HG03064 (cell line): Measurements from ENCODE around the gene RNF223.

Experiments used
- ATAC-seq: cut with Tn5 transposase; IDR thresholded peaks from one replicate; pipeline ENCODE4 v1.9.1; 2021; ENCODE audit warnings: low read depth; ENCODE audit not compliant: unreplicated experiment

Gene RNF223

DNA sequence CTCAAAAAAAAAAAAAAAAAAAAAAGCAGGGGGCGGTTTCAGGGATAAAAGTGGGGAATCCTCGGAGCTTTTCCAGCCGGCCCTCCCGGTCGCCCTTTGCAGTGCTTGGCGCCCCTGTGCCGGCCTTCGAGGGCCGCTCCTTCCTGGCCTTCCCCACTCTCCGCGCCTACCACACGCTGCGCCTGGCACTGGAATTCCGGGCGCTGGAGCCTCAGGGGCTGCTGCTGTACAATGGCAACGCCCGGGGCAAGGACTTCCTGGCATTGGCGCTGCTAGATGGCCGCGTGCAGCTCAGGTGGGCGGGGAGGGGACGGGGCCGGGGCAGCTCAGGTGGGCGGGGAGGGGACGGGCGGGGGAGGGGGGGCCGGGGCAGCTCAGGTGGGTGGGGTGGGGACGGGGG is 25.3 kb downstream of the RNF223 start:
- ATAC-seq, result no peak

DNA sequence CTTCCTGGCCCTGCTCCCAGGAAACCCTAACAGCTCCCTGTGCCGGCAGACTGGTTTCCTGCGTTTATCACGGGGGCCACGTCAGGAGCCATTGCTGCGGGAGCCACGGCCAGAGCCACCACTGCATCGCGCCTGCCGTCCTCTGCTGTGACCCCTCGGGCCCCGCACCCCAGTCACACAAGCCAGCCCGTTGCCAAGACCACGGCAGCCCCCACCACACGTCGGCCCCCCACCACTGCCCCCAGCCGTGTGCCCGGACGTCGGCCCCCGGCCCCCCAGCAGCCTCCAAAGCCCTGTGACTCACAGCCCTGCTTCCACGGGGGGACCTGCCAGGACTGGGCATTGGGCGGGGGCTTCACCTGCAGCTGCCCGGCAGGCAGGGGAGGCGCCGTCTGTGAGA is 26.1 kb downstream of the RNF223 start:
- ATAC-seq, result no peak

DNA sequence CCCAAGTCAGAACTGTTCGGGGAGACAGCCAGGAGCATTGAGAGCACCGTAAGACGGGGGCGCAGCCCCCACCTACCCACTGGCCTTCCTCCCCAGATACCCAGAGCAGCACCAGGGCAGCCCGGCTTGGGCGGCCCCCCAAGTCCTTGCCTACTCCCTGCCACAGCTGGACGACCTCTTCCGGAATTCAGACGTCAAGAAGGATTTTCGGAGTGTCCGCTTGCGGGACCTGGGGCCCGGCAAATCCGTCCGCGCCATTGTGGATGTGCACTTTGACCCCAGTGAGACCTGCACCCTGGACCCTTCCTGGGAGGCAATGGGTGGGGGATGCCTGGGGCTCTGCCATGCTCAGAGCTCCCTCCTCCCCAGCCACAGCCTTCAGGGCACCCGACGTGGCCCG is 26.7 kb downstream of the RNF223 start:
- ATAC-seq, result no peak

DNA sequence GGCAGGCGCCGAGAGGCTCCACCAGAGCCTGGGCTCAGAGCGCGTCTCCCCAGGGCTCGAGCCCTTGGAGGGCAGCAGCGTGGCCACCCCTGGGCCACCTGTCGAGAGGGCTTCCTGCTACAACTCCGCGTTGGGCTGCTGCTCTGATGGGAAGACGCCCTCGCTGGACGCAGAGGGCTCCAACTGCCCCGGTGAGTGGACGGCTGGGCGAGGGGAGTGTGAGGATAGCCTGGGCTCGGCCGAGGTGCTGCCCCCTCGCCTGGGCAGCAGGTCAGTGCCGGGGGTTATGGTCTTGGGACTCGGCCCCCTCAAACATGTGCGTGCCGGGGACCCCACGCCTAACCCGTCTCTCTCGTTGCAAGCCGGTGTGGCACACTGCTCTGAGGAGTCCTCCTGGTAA is 27.3 kb downstream of the RNF223 start:
- no peak for ATAC-seq

DNA sequence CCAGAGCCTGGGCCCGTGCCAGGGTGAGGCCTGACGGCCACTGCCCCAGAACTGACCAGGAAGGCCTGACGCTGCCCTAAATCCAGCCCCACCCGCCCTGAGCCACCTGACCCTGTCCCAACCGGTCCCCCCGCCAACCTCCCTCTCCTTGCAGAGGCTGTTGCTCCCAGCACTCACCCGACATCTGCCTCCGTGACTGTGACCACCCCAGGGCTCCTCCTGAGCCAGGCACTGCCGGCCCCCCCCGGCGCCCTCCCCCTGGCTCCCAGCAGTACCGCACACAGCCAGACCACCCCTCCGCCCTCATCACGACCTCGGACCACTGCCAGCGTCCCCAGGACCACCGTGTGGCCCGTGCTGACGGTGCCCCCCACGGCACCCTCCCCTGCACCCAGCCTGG is 27.9 kb downstream of the RNF223 start:
- ATAC-seq, result no peak

DNA sequence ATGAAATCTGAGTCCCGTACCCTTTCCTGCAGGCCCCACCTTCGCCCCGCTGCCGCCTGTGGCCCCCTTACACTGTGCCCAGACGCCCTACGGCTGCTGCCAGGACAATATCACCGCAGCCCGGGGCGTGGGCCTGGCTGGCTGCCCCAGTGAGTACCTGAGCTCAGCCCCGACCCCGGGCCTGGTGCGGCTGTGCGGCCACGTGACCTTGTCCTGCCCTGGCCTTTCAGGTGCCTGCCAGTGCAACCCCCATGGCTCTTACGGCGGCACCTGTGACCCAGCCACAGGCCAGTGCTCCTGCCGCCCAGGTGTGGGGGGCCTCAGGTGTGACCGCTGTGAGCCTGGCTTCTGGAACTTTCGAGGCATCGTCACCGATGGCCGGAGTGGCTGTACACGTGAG is 29.0 kb downstream of the RNF223 start:
- no peak for ATAC-seq

DNA sequence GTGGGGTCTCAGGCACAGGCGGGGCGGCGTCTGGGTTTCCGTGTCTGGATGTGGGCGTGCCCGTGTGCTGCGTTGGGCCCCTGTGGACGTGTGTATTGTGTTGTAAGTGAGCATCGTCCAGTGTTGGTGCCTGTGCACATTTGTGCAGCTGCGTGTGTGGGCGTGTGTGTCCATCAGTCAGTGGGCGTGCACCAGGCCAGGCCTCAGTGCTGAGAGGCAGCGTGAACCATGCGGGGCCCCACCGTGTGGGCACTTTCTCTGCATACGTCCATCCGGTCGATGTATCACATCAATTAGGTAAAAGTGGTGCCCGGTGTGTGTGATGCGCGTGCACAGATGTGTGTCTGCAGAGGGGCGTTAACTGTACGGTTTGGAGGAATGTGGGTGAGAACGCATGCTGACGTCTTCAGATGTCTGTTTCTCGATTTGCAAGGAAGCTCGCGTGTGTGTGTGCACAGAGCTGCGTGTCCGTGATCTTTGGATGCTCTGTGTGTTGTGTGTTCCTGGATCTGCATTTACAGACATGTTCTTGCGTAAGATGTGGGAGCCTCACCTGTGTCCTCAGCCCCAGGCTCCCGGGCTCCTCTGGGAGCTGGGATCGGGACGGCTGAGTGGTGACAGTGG is 29.5 kb downstream of the RNF223 start:
- ATAC-seq, result no peak

DNA sequence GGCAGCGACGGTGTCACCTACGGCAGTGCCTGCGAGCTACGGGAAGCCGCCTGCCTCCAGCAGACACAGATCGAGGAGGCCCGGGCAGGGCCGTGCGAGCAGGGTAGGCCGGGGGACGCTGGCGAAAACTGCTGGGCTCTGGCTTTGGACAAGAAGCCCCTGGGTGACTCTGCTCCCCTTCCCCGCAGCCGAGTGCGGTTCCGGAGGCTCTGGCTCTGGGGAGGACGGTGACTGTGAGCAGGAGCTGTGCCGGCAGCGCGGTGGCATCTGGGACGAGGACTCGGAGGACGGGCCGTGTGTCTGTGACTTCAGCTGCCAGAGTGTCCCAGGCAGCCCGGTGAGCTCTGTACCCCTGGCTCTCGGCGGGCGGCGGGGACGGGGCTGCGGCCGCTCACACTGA is 30.2 kb downstream of the RNF223 start:
- ATAC-seq, result no peak

DNA sequence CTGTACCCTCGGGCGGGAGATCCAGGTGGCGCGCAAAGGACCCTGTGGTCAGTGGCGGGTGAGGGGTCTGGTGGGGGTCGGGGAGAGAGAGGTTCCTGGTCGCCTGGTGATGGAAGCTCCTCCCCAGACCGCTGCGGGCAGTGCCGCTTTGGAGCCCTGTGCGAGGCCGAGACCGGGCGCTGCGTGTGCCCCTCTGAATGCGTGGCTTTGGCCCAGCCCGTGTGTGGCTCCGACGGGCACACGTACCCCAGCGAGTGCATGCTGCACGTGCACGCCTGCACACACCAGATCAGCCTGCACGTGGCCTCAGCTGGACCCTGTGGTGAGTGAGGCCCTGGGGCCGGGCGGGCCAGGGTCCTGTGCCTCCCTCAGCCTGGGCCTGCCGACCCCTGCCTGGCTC is 30.7 kb downstream of the RNF223 start:
- no peak for ATAC-seq

DNA sequence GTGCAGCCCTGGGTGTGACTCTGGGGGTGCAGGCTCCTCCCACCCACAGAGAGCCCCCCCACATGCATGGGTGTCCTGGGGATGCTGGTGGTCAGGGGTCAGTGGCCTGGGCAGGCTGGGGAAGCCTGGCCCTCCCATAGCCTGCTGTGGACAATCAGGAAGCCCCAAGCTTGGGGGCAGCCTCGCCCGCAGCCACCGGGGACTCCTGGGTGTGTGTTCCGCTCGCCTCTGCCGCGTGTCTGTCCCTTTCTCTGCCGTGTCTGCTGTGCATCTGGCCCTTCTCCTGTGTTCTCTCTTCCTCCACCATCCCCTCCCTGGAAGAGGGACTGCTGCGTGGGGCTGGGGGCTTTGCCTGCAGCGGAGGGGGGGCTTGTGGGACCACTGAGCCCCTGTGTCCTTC is 31.3 kb downstream of the RNF223 start:
- ATAC-seq, result no peak

DNA sequence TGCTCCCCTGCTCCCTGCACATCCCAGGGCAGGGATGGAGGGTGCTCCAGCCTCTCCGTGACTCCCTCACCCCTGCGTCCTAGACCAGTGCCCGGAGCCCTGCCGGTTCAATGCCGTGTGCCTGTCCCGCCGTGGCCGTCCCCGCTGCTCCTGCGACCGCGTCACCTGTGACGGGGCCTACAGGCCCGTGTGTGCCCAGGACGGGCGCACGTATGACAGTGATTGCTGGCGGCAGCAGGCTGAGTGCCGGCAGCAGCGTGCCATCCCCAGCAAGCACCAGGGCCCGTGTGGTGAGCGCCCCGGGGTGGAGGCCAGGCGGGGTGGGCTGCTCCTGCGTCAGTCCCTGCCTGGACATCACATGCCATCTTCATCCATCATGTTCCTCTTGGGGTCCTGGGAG is 32.2 kb downstream of the RNF223 start:
- ATAC-seq, result no peak

DNA sequence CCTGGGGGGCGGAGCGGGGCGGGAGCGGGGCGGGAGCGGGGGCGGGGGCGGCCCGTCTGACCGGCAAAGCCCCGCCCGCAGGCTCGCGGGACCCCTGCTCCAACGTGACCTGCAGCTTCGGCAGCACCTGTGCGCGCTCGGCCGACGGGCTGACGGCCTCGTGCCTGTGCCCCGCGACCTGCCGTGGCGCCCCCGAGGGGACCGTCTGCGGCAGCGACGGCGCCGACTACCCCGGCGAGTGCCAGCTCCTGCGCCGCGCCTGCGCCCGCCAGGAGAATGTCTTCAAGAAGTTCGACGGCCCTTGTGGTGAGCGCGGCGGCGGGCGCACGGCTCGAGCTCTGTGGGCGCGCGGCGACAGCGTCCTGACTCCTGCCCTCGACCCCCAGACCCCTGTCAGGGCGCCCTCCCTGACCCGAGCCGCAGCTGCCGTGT is 33.0 kb downstream of the RNF223 start:
- ATAC-seq, result no peak

DNA sequence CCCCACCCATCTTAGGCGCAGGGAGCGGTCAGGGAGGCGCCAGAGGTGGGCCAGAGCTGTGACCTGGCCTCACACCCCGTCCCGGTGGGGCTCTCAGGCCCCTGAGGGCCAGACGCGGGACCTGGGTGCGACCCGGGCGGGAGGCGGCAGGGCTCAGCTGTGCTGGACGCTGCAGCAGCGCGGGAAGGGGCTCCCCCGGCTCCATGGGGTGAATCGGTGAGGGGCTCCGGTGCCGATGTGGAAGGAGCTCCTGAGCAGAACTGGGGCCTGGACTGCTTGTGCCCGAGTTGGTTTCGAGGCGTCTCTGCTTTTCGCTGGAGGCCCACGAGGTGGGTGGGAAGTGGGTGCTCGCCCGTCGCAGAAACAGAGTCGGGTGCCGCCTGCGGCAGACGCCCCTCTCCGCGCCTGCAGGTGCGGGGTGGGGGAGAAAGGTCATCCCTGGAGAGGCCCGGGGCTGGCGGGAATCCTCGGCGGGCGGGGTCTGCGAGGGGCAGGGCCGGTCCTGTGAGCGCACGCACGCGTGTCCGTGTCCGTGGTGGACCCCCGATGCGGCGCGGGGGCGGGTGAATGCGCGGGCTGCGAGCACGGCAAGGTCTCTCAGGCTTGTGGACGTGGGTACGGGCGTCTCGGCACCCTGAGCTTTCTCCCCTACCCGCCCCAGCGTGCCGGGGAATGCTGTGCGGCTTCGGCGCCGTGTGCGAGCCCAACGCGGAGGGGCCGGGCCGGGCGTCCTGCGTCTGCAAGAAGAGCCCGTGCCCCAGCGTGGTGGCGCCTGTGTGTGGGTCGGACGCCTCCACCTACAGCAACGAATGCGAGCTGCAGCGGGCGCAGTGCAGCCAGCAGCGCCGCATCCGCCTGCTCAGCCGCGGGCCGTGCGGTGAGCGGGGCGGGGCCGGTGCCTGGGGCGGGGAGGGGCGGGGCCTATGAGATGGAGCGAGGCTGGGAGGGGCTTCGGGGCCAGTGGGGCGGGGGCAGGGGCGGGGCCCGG is 33.8 kb downstream of the RNF223 start:
- ATAC-seq, result no peak

DNA sequence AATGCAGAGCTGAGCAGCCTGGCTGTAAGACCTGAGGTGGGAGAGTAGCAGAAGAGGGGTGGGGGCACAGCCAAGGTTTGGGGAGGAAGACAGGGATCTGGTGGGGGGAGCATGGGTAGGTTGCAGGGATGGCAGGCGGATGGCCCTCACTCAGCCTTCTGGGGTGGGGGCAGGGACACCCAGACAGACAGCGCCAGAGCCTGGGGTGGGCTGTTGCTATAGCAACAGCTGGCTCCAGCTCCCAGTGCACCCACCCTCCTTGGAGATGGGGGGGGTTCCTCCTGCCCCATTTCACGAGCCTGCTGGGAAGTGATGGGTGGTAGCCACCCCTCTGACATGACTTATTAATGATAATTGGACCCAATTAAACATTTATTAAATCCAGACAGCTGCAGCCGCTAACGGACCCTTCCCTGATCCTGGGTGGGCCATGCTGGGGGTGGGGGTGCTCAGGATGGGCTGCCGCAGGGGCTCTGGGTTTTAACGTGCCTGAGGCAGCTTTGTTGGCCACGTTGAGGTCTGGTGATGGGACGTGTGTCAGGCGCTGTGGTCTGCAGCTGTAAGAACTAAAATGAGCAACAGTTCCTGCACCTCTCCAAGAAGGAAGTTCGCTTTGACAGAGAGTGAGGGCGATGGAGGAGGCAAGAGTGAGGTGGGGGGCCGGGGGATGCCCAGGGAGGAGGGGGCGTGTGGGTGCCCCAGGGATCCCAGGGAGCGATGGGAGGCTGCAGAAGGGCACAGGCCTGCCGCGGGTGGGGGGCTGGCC is 34.8 kb downstream of the RNF223 start:
- no peak for ATAC-seq

DNA sequence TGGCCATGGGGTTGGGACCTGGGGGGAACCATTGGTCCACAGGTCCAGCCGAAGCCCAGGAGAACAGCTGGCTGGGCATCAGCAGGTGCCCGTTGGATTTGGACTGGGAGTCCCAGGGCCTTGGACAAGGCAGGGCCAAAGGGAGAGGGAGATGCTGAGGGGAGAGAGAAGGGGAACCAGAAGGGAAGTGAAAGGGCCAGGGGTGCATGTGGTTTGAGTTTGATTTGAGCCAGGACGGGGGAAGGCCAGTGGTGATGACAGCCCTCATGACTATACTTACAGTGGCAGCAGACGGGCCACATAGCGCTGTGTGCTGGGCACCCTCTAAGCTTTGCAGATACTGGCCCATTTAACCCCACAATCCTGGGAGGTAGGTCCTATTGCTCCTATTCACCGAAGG is 35.4 kb downstream of the RNF223 start:
- ATAC-seq, result no peak

DNA sequence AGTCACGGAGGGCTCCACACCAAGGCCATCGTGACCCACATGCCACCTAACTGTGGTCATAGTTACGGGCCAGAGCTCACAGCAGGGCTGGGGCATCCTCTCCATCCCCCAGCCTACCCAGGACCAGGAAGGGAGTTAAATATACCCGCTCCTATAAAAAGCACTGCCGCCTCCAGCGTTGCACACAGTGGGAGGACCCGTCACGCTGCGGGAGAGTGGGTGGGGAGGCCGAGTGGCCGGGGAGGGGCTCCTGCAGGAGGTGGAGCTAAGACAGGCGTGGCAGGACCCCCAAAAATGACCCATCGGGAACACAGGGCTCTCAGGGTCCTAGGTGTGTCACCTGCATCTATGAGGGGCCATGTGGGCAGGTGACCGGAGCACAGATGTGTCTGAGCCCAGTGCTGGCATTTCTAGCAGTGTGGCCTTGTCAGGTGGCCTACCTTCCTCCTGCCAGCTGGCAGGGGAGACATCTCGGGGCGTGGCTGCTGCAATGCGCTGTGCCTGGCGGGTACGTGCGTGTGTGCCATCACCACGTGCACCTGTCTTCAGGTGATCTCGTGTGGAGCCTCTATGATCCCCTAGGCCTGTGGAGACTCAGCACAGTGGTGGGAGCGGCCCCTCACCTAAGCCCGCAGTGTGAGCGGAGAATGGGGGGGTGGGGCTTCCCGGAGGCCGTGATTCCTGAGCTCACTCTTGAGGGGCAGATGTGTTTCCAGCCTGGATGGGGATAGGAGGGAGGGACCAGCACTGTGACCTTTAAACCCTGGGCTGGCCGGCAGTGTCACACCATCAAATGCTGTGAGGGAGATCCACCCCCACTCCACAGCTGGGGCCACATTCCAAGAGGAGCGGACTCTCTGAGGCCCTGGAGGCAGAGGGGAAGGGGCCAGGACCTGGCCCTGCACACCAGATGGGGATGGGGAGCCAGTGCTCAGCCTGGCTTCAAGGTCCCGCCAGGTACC is 36.5 kb downstream of the RNF223 start:
- ATAC-seq, result no peak

DNA sequence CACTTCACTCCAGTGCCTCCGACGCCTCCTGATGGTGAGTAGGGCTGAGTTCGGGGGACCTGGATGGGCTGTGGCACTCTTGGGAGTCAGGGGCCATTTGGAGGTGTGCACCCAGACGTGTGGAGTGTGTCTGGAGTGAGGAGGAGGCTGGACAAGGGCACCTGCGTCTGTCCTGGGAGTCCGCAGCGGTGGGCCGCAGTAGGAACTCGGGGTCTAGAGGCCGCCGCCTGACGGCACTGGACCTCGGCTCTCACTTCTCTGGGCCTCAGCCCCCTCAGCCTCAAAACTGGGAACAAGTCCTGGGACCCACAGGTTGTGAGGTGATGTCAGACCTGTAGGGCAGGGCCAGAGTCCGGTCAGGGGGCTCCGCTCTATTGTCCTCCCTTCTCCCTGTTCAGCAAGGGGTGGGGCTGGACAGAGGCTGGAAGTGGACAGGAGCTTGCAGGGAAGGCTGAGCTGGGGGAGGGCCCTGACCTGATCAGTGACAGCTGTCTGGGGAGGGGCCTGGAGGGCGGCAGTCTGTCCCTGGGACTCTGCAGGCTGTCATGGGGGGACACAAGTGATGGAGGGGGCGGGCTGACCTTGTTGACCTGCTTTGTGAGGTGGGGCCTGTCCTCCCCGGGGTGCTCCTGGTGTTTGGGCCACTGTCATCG is 38.7 kb downstream of the RNF223 start:
- no peak for ATAC-seq

DNA sequence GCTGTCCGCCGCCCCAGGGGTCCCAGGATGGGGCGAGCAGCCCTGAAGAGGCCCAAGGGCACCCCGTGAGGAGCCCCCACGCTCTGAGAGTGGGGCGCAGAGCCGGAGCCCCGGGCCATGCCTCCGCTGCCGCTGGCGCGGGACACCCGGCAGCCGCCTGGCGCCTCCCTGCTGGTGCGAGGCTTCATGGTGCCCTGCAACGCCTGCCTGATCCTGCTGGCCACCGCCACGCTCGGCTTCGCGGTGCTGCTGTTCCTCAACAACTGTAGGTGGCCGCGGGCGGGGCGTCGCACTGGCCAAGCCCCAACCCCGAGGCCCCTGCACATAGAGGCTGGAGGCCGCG is 39.7 kb downstream of the RNF223 start:
- ATAC-seq, result no peak

DNA sequence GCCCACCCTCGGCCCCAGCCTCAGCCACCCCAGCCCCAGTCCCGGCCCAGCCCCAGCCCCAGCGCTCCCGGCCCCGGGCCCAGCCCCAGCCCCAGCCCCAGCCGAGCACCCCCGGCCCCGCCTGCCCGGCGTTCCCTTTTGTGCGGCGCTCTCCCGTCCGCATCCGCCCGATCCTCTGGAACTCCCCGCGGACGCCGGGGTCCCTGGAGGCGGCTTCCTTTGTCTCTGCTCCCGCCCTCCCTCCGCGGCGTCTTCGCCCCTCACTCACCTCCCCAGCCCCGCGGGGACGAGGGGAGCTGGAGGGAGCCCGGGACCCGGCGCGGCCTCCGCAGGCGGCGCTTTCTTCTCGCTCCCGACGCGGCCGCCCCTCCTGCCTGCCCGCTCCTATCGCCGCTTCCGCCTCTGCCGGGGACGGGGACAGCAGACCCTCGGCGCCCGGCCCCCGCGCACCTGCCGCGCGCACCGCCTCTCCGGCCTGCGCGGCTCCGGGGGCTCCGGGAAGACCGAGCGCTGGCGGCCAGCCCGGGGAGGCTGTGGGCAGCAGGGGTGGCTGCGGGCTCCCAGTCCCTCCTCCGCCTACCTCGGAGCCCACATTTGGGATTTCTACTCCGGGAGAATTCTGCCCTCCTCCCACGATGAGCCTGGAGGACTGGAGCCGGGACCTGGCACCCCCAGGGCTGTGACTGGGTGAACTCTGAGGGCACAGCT is 40.2 kb downstream of the RNF223 start:
- no peak for ATAC-seq
